Omental fat pad (tissue), 4 donors: Measurements from ENCODE around the gene RAB42. TPM values are rescaled to one million over a fixed set of nuclear protein-coding genes. Genes with fewer than 3 reads are reported as not detected.

ENCODE experiments used
- ATAC-seq: fragments of 150-250 bp; one replicate; pipeline ENCODE4 v1.9.1; 2016; ENCODE audit warnings: mild to moderate bottlenecking, moderate library complexity; ENCODE audit not compliant: low FRiP score
- DNase-seq: peaks from one replicate; pipeline ENCODE4 v3.0.0-alpha.2; 2019; ENCODE audit warnings: low spot score
- CTCF ChIP-seq, 3 donors: fragments of 450-650 bp; IDR thresholded peaks; one replicate each; pipeline ENCODE4 v1.5.1; 2016 to 2017; ENCODE audit warnings: antibody characterized with exemption in 3 of 3, mild to moderate bottlenecking in 3 of 3, moderate library complexity in 2 of 3
- total RNA-seq, 4 donors: library from RNA; depleted of rRNA; stranded (reverse); fragments of >200 nt; gene quantifications; one replicate each; pipeline ENCODE4 v1.1.0, GENCODE V29; 2016

The RAB42 gene
- total RNA-seq, 4 donors from 2014 or later, result 3.4 to 10.6 (median 8.4) TPM

GRCh38 chr1:28602536-28603439, 10.7 kb downstream of the RAB42 start:
- TF ChIP-seq CTCF (IDR thresholded peaks at IDR 0.05), result no peak
- DNase-seq (no peak), ATAC-seq (peak; percentile 60)

GRCh38 chr1:28604411-28604810, 12.3 kb downstream of the RAB42 start:
- TF ChIP-seq CTCF (IDR thresholded peaks at IDR 0.05), result no peak
- DNase-seq (no peak), ATAC-seq (no peak)

- DNase-seq (no peak), ATAC-seq (no peak)
- TF ChIP-seq CTCF (IDR thresholded peaks at IDR 0.05), result no peak
Measured at GRCh38 chr1:28604962-28605361, 12.9 kb downstream of the RAB42 start.

GRCh38 chr1:28606771-28607170, 14.7 kb downstream of the RAB42 start:
- no peak for DNase-seq
- ATAC-seq, result no peak
- no peak for TF ChIP-seq CTCF (IDR thresholded peaks at IDR 0.05)

GRCh38 chr1:28613175-28613574, 21.1 kb downstream of the RAB42 start:
- no peak for TF ChIP-seq CTCF (IDR thresholded peaks at IDR 0.05)
- no peak for DNase-seq
- no peak for ATAC-seq

GRCh38 chr1:28631713-28632112, 39.6 kb downstream of the RAB42 start:
- no peak for TF ChIP-seq CTCF (IDR thresholded peaks at IDR 0.05)
- ATAC-seq (no peak), DNase-seq (no peak)

GRCh38 chr1:28632560-28632959, 40.5 kb downstream of the RAB42 start:
- ATAC-seq (no peak), DNase-seq (no peak)
- TF ChIP-seq CTCF (IDR thresholded peaks at IDR 0.05), result no peak
